ENCODE results near the gene PDIA4. TPM values are rescaled to one million over a fixed set of nuclear protein-coding genes. Genes with fewer than 3 reads are reported as not detected.

Gene PDIA4
- total RNA-seq, 4 donors from 2014 or later: 57.1 to 100 (median 61.6) TPM

DNA sequence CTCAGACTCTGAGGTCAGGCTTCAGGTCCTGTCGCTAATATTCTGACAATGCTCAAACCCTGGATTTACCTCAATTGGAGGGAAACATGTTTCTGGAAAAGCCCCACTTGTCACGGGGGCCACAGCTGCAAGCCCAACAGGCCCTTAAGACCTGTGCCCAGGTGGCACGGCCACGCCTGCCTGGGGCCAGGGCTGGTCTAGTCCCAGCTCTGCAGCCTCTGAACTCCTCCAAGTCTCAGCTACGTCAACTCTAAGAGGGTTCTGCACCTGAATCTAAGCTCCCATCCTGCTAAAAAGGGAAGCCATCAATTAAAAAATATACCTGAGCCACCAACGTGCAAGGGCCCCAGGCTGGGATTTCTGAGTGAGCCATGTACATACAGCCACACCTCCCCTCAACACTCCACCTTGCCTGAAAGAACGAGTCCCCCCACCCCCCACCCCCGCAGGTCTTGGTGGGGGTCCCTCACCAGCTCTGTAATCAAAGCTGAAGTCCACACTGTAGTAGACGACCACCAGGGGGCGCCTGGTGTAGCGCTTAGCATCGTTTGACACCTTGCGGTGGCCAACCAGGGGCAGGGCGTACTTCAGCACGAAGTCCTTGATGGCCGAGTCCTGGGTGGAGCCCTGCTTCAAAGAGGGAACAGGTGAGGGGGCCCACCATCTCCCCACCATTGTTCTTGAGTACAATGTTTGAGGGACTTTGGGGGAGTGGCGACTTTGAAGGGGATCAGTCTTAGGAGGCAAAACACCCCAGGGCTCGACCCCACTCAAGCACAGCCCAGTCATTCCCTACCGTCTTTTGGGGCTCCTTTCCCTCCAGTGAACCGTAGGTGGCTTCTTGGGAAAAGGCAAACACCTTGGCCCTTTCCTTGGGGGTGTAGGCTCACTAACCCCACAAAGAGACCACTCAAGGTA lies 22.6 kb downstream of the PDIA4 start:
- H3K9me3 ChIP-seq: no peaks in the 10 kb centered on the region
- TF ChIP-seq CTCF (IDR thresholded peaks at IDR 0.05) (peak; percentile 64 to 89 (median 79)), POLR2A (IDR thresholded peaks at IDR 0.05) (no peak)
- H3K36me3 ChIP-seq: peaks cover 0 to 79% (median 0%) of the 10 kb centered on the region in 3 donors
- no peaks in the 10 kb centered on the region for H3K4me1 ChIP-seq
- peak; percentile 81 to 94 (median 85) for DNase-seq
- no peak overlapping the region for H3K27ac ChIP-seq
- H3K4me3 ChIP-seq: no peak overlapping the region
- H3K27me3 ChIP-seq: no peaks in the 10 kb centered on the region

GRCh38 chr7:149004405-149005370 lies 23.6 kb downstream of the PDIA4 start:
- no peak for DNase-seq
- Histone ChIP-seq H3K4me3 (no peak overlapping the region), H3K9me3 (no peaks in the 10 kb centered on the region), H3K27ac (no peak overlapping the region), H3K4me1 (no peaks in the 10 kb centered on the region), H3K27me3 (no peaks in the 10 kb centered on the region), H3K36me3 (peaks cover 0 to 70% (median 0%) of the 10 kb centered on the region in 3 donors)
- TF ChIP-seq CTCF (IDR thresholded peaks at IDR 0.05) (no peak), POLR2A (IDR thresholded peaks at IDR 0.05) (no peak)

DNA sequence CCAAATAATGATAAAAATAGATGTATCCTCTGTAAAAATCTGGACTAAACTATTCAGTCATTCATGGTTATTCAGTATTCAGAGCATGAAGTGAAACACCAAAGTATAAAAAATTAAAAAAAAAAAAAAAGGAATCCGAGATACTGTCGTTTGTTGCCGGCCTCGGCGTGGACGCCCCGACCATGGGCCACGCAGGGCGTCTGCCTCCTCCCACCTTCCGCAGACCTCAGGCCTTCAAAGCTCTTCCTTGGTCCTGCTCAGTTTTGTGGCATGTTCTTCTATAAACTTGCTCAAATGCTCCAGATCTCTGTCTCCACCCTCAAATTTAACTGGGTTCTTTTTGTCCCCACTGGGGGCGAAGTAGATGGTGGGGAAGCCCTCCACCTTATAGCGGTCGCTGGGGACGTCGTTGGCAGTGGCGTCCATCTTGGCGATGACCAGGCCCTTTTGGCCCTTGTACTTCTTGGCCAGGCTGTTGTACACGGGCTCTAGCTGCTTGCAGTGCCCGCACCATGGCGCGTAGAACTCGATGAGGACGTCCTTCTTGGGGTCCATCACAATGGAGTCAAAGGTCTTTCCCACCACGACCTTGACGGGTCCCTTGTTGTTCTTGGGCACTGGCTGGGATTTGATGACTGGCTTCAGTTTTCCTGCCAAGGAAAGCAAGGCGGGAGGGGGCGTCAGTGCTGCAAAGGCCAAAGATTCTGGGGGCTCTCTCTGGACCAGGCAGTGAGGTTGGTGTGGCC lies 24.6 kb downstream of the PDIA4 start:
- no peak overlapping the region for H3K27ac ChIP-seq
- no peak for TF ChIP-seq POLR2A (IDR thresholded peaks at IDR 0.05)
- TF ChIP-seq CTCF (IDR thresholded peaks at IDR 0.05): no peak

DNA sequence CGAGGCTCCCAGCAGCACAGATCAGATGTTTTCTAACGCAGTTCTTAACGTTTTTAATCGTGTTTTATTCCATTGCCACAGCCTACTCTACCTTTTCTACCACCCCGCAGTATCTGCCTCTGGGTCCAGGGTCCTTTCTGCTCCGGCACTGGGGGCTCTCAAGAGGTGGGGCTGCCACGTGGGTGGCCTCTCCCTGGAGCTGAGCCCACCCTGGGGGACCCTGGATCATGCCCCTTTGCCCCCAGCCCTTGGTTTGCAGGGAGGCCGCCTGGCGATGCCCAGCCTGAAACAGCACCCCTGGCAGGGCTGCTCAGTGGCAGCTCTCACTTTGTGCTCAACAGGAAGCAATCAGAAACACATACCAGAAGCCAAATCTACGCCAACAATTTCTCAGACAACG lies 25.3 kb downstream of the PDIA4 start:
- Histone ChIP-seq H3K9me3 (no peaks in the 10 kb centered on the region), H3K27ac (no peak overlapping the region), H3K4me1 (no peaks in the 10 kb centered on the region), H3K27me3 (no peaks in the 10 kb centered on the region), H3K4me3 (no peak overlapping the region), H3K36me3 (peaks cover 0 to 53% (median 0%) of the 10 kb centered on the region in 3 donors)
- DNase-seq: no peak
- TF ChIP-seq POLR2A (IDR thresholded peaks at IDR 0.05) (no peak), CTCF (IDR thresholded peaks at IDR 0.05) (no peak)

More for the DNA sequence above, 24.6 kb downstream of the PDIA4 start:
- no peak overlapping the region for H3K4me3 ChIP-seq
- no peaks in the 10 kb centered on the region for H3K27me3 ChIP-seq
- no peaks in the 10 kb centered on the region for H3K9me3 ChIP-seq
- no peak for DNase-seq
- no peaks in the 10 kb centered on the region for H3K4me1 ChIP-seq
- peaks cover 0 to 60% (median 0%) of the 10 kb centered on the region in 3 donors for H3K36me3 ChIP-seq

GRCh38 chr7:149002604-149003003 lies 25.7 kb downstream of the PDIA4 start:
- Histone ChIP-seq H3K4me3 (no peak overlapping the region), H3K36me3 (peaks cover 0 to 49% (median 0%) of the 10 kb centered on the region in 3 donors), H3K9me3 (no peaks in the 10 kb centered on the region), H3K27ac (no peak overlapping the region), H3K4me1 (no peaks in the 10 kb centered on the region), H3K27me3 (no peaks in the 10 kb centered on the region)
- no peak for TF ChIP-seq POLR2A (IDR thresholded peaks at IDR 0.05)
- TF ChIP-seq CTCF (IDR thresholded peaks at IDR 0.05): no peak
- no peak for DNase-seq
